Adrenal gland (tissue), 19 donors: ENCODE data around the gene HCRT. TPM values are rescaled to one million over a fixed set of nuclear protein-coding genes. Genes with fewer than 3 reads are reported as not detected.

Source experiments
- DNase-seq, 7 donors: peaks; one replicate each; pipeline ENCODE4 v3.0.0-alpha.2; 2019 to 2020
- H3K27ac ChIP-seq, 5 donors: fragments of 200-600 bp; sonication (generic) in 4 of 5; 1 replicate in 3 of 5; 2 replicates in 2 of 5; pipeline versions ENCODE4 v1.5.1 to v1.8.0; 2016 to 2020; ENCODE audit warnings: mild to moderate bottlenecking in 1 of 5
- H3K27me3 ChIP-seq: fragments of 200-600 bp; 2 replicates; pipeline ENCODE4 v1.8.0; 2021
- H3K36me3 ChIP-seq, 2 donors: fragments of 200-600 bp; replicated peaks in 1 of 2; 1 replicate in 1 of 2; 2 replicates in 1 of 2; pipeline versions ENCODE4 v1.5.1 to v1.8.0; 2018 to 2022
- H3K4me1 ChIP-seq, 2 donors: fragments of 200-600 bp; replicated peaks in 1 of 2; 1 replicate in 1 of 2; 2 replicates in 1 of 2; pipeline versions ENCODE4 v1.5.1 to v1.8.0; 2018 to 2021
- H3K4me3 ChIP-seq, 4 donors: fragments of 200-600 bp; sonication (generic) in 3 of 4; one replicate each; pipeline ENCODE4 v1.5.1; 2016 to 2018
- H3K9me3 ChIP-seq, 3 donors: fragments of 200-600 bp; sonication (generic) in 1 of 3; replicated peaks in 1 of 3; 1 replicate in 2 of 3; 2 replicates in 1 of 3; pipeline versions ENCODE4 v1.5.1 to v1.8.0; 2016 to 2021
- CTCF ChIP-seq, 6 experiments: fragments of 450-650 bp in 4 of 6; fragments of 200-600 bp in 2 of 6; sonication (generic) in 1 of 6; IDR thresholded peaks; 1 replicate in 5 of 6; 2 replicates in 1 of 6; pipeline versions ENCODE4 v1.5.1 to v1.8.0; 2016 to 2021; ENCODE audit warnings: antibody characterized with exemption in 6 of 6, mild to moderate bottlenecking in 2 of 6, moderate library complexity in 1 of 6
- POLR2A ChIP-seq, 2 donors: fragments of 450-650 bp; IDR thresholded peaks; one replicate each; pipeline ENCODE4 v1.6.1; 2017; ENCODE audit warnings: antibody characterized with exemption in 2 of 2, mild to moderate bottlenecking in 2 of 2, moderate library complexity in 1 of 2
- WGBS, 4 donors: extraction: QIAGEN DNeasy Blood & Tissue Kit in 2 of 4; methylation state at CpG; one replicate each; pipeline versions ENCODE4 v1.1.5 to v1.1.7; 2013 to 2017; 5-methylcytosine and 5-hydroxymethylcytosine counted together
- intact Hi-C, 2 donors: fragments of 100-400 bp; cut with DNase I; formaldehyde crosslinking; loops; one replicate each; pipeline versions ENCODE4 v1.14.1 to v1.15.0; 2022 to 2023
- long read RNA-seq, 10 donors: library from polyadenylated mRNA in 3 of 10; unstranded in 2 of 10; stranded (forward) in 1 of 10; transcript quantifications; one replicate each; pipeline ENCODE4 v2.0.0 and lab custom pipeline, GENCODE V29; 2021 to 2026
- polyA plus RNA-seq, 3 donors: library from polyadenylated mRNA; stranded (reverse); fragments of 200-250 nt in 2 of 3; fragments of 350-450 nt in 1 of 3; fragmentation: Illumina TruSeq in 1 of 3; extraction: RNeasy Lipid Tissue Mini Kit (QIAGEN cat#74804) in 1 of 3; gene quantifications; one replicate each; pipeline ENCODE4 v1.2.3, GENCODE V29; 2013 to 2014
- total RNA-seq, 9 donors: library from RNA; depleted of rRNA in 4 of 9; stranded (reverse); fragments of >200 nt in 4 of 9; fragments of 120-200 nt in 1 of 9; fragmentation: NEBNext Ultra II Directional in 1 of 9; extraction: Animal tissue kit (Norgen Biotek cat#: 25700) in 1 of 9; gene quantifications; one replicate each; pipeline versions ENCODE4 v1.1.0 to v1.2.4, GENCODE V29; 2013 to 2023
- donor health status: healthy with polysubstance abuse.
- donor health status: Bipolar disorder and iron deficiency.
- donor health status: DM: yes; HTN: yes; CAD: no.
- donor health status: DM: no; HTN: no; CAD: no.
- donor health status: DM: no; HTN: no; CAD: no.
- donor health status: DM: yes; HTN: yes; CAD: no.

Gene HCRT
- total RNA-seq (not detected), polyA plus RNA-seq (not detected)
- long read RNA-seq, donor 1, result 0 reads
- long read RNA-seq, donor 2, result 0 reads
- long read RNA-seq, donor 3, result 0 reads
- long read RNA-seq, donor 4, result 0 reads
- long read RNA-seq, donor 5, partial matches to known transcripts, result 0 of 1 reads
- long read RNA-seq, donor 5, other reads (novel, unspliced or antisense), result 1 of 1 reads
- long read RNA-seq, donor 6, result 0 reads
- long read RNA-seq, donor 7, result 0 reads
- long read RNA-seq, donor 8, result 0 reads
- long read RNA-seq, donor 9, result 0 reads
- long read RNA-seq, donor 10, result 0 reads

- H3K27ac ChIP-seq, result peak within 1 kb of the TSS in 2 of 5 donors; percentile 74 to 77
- peaks cover 15 to 46% of the 10 kb centered on the region in 2 donors for H3K4me1 ChIP-seq
- H3K36me3 ChIP-seq, result no peaks in the 10 kb centered on the region
- H3K27me3 ChIP-seq, result no peaks in the 10 kb centered on the region
- peak within 1 kb of the TSS in 2 of 4 donors; percentile 25 to 66 for H3K4me3 ChIP-seq
- WGBS, 4 donors, result 83 to 87% (median 85%) methylated on average over 6 to 11 of the region's 11 CpGs
- no peaks in the 10 kb centered on the region for H3K9me3 ChIP-seq
- DNase-seq, result peak in 1 of 7 donors; percentile 21
- intact Hi-C loops, result loop anchor here (5.0 kb wide), 2 partner anchors 58 to 68 kb away; no protein-coding TSS in a partner anchor
- no peak for TF ChIP-seq CTCF (IDR thresholded peaks at IDR 0.05)
- no peak for TF ChIP-seq POLR2A (IDR thresholded peaks at IDR 0.05)
These were observed at the start of gene HCRT for GRCh38 chr17:42184713-42185620. HCRT (minus strand) TSS chr17:42185452; CDS start chr17:42185365, 87 bp downstream.

- intact Hi-C loops, result no loop called here
- TF ChIP-seq CTCF (IDR thresholded peaks at IDR 0.05) (no peak), POLR2A (IDR thresholded peaks at IDR 0.05) (no peak)
- H3K36me3 ChIP-seq, result no peaks in the 10 kb centered on the region
- H3K9me3 ChIP-seq, result no peaks in the 10 kb centered on the region
- peak overlapping the region in 4 of 5 donors; percentile 11 to 29 (median 28) for H3K27ac ChIP-seq
- peaks cover 16 to 18% of the 10 kb centered on the region in 2 donors for H3K4me1 ChIP-seq
- peak in 1 of 7 donors; percentile 1 for DNase-seq
- WGBS, 4 donors, result 32 to 41% (median 37%) methylated on average over 2 of the region's 2 CpGs
- H3K27me3 ChIP-seq, result no peaks in the 10 kb centered on the region
- H3K4me3 ChIP-seq, result no peak overlapping the region
These were observed 48.7 kb upstream of the HCRT start for GRCh38 chr17:42233994-42234393.

- no peaks in the 10 kb centered on the region for H3K9me3 ChIP-seq
- no peak overlapping the region for H3K4me3 ChIP-seq
- 70 to 87% (median 85%) methylated on average over 5 of the region's 5 CpGs for WGBS, 4 donors
- H3K36me3 ChIP-seq, result no peaks in the 10 kb centered on the region
- H3K27me3 ChIP-seq, result no peaks in the 10 kb centered on the region
- DNase-seq, result peak in 2 of 7 donors; percentile 26 to 46
- intact Hi-C loops, result no loop called here
- H3K27ac ChIP-seq, result peak overlapping the region in 3 of 5 donors; percentile 28 to 29 (median 29)
- H3K4me1 ChIP-seq, result peaks cover 16 to 23% of the 10 kb centered on the region in 2 donors
- TF ChIP-seq POLR2A (IDR thresholded peaks at IDR 0.05), result no peak
- TF ChIP-seq CTCF (IDR thresholded peaks at IDR 0.05), result no peak
These were observed 47.9 kb upstream of the HCRT start for GRCh38 chr17:42233156-42233555.

- intact Hi-C loops, result no loop called here
- WGBS, 4 donors, result 77 to 87% (median 82%) methylated on average over 5 of the region's 5 CpGs
- TF ChIP-seq POLR2A (IDR thresholded peaks at IDR 0.05) (no peak), CTCF (IDR thresholded peaks at IDR 0.05) (no peak)
These were observed 45.0 kb upstream of the HCRT start for GRCh38 chr17:42230225-42230624.

More at GRCh38 chr17:42230225-42230624, 45.0 kb upstream of the HCRT start:
- Histone ChIP-seq H3K27me3 (no peaks in the 10 kb centered on the region), H3K9me3 (no peaks in the 10 kb centered on the region), H3K27ac (no peak overlapping the region), H3K4me3 (no peak overlapping the region), H3K36me3 (peaks cover 0 to 10% of the 10 kb centered on the region in 2 donors), H3K4me1 (peaks cover 20 to 32% of the 10 kb centered on the region in 2 donors)
- DNase-seq, result peak in 2 of 7 donors; percentile 1 to 18
